ENCODE data around the gene PFKFB3. TPM values are rescaled to one million over a fixed set of nuclear protein-coding genes. Genes with fewer than 3 reads are reported as not detected.
A peak's percentile ranks its signal among the peaks of the same experiment; 100 is the strongest.

PFKFB3 gene
- total RNA-seq, 1 donor from 2014 or later: 54.9 TPM

- no peak for DNase-seq (ENCODE audit: low read depth)
- no peak overlapping the region for H3K4me3 ChIP-seq (ENCODE audit: low read depth, low read length)
- TF ChIP-seq CTCF (conservative IDR thresholded peaks at IDR 0.05; ENCODE audit: low read depth, low read length): no peak
Measured at GRCh38 chr10:6171881-6172695, 30.6 kb upstream of the PFKFB3 start.

GRCh38 chr10:6173203-6173602, 29.5 kb upstream of the PFKFB3 start:
- DNase-seq (ENCODE audit: low read depth): no peak
- peak; percentile 43 for TF ChIP-seq CTCF (conservative IDR thresholded peaks at IDR 0.05; ENCODE audit: low read depth, low read length)

GRCh38 chr10:6174201-6174874, 28.4 kb upstream of the PFKFB3 start:
- DNase-seq (ENCODE audit: low read depth): no peak
- no peak for TF ChIP-seq CTCF (conservative IDR thresholded peaks at IDR 0.05; ENCODE audit: low read depth, low read length)

More at GRCh38 chr10:6173203-6173602, 29.5 kb upstream of the PFKFB3 start:
- H3K4me3 ChIP-seq (ENCODE audit: low read depth, low read length): no peak overlapping the region

GRCh38 chr10:6175329-6176055, 27.2 kb upstream of the PFKFB3 start:
- no peak for TF ChIP-seq CTCF (conservative IDR thresholded peaks at IDR 0.05; ENCODE audit: low read depth, low read length)
- no peak overlapping the region for H3K4me3 ChIP-seq (ENCODE audit: low read depth, low read length)
- DNase-seq (ENCODE audit: low read depth): no peak

More at GRCh38 chr10:6174201-6174874, 28.4 kb upstream of the PFKFB3 start:
- H3K4me3 ChIP-seq (ENCODE audit: low read depth, low read length): no peak overlapping the region

- no peak for TF ChIP-seq CTCF (conservative IDR thresholded peaks at IDR 0.05; ENCODE audit: low read depth, low read length)
- H3K4me3 ChIP-seq (ENCODE audit: low read depth, low read length): no peak overlapping the region
- DNase-seq (ENCODE audit: low read depth): peak; percentile 47
Measured at GRCh38 chr10:6176691-6177231, 26.0 kb upstream of the PFKFB3 start.

GRCh38 chr10:6177880-6178281, 24.9 kb upstream of the PFKFB3 start:
- no peak for DNase-seq (ENCODE audit: low read depth)
- TF ChIP-seq CTCF (conservative IDR thresholded peaks at IDR 0.05; ENCODE audit: low read depth, low read length): no peak
- no peak overlapping the region for H3K4me3 ChIP-seq (ENCODE audit: low read depth, low read length)
